Measurements from ENCODE around the gene SLC22A31. TPM values are rescaled to one million over a fixed set of nuclear protein-coding genes. Genes with fewer than 3 reads are reported as not detected.
"Not testable (repeated sequence)": the region's sequence is repeated elsewhere in the genome, so short reads cannot be mapped to it uniquely, and the experiment has no call there.

SLC22A31 gene
- total RNA-seq, 1 donor from 2014 or later: not detected

DNA sequence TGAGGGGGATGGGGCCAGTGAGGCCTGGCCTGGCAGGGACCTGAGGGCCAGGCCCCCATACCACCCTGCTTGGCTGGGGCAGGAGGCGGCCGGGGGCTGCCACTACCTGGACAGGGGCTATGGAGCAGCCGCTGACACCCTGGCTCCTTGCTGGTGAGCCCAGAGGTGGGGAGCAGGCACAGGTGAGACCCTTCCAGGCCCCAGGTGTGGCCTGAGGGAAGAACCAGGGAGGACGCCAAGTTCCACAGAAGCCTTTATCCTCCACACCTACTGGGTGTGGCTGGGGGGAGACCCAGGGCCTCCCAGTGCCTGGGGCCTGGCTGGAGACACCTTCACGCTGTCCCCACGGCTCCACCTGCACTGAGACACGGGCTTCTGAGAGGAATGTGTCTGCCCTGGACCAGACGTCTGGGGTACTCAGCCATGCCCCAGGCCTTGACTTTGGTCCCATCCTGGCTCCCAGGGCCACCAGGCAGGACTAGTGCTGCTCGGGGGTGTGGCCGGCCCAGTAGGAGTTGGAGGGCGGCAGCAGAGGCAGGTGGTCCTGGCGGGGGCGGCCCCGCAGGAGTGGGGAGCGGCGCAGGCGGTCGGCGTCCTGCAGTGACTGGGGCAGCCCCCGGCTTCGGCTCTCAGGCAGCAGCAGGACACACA, 4.7 kb downstream of the SLC22A31 start:
- intact Hi-C loops (cut with DNase I): no loop called here
- no peak for DNase-seq (ENCODE audit: low spot score)

GRCh38 chr16:89194340-89195311, 5.7 kb downstream of the SLC22A31 start:
- intact Hi-C loops (cut with DNase I): no loop called here
- DNase-seq (ENCODE audit: low spot score): no peak

GRCh38 chr16:89193576-89194293, 6.6 kb downstream of the SLC22A31 start:
- intact Hi-C loops (cut with DNase I): no loop called here
- DNase-seq (ENCODE audit: low spot score): no peak

- DNase-seq (ENCODE audit: low spot score): peak; percentile 84
- intact Hi-C loops (cut with DNase I): no loop called here
Measured at GRCh38 chr16:89192956-89193575, 7.3 kb downstream of the SLC22A31 start.

DNA sequence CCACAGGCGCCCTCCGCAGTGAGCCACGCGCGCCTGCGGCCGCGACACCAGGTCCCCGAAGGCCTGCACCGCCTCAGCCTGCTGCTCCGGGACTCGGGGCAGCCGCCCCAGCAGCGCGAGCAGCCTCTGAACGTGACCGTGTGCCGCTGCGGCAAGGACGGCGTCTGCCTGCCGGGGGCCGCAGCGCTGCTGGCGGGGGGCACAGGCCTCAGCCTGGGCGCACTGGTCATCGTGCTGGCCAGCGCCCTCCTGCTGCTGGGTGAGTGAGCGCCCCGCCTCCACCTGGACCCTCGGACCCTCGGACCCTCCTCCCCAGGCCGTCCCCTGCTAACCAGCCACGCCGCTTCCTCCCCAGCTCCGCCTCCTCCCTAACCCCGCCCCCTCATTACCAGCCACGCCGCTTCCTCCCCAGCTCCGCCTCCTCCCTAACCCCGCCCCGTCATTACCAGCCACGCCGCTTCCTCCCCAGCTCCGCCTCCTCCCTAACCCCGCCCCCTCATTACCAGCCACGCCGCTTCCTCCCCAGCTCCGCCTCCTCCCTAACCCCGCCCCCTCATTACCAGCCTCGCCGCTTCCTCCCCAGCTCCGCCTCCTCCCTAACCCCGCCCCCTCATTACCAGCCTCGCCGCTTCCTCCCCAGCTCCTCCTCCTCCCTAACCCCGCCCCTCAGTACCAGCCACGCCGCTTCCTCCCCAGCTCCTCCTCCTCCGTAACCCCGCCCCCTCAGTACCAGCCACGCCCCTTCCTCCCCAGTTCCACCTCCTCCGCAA, 8.0 kb downstream of the SLC22A31 start:
- intact Hi-C loops (cut with DNase I): not testable (repeated sequence)
- peak; percentile 89 for DNase-seq (ENCODE audit: low spot score)

GRCh38 chr16:89191901-89192185, 8.5 kb downstream of the SLC22A31 start:
- intact Hi-C loops (cut with DNase I): no loop called here
- no peak for DNase-seq (ENCODE audit: low spot score)

DNA sequence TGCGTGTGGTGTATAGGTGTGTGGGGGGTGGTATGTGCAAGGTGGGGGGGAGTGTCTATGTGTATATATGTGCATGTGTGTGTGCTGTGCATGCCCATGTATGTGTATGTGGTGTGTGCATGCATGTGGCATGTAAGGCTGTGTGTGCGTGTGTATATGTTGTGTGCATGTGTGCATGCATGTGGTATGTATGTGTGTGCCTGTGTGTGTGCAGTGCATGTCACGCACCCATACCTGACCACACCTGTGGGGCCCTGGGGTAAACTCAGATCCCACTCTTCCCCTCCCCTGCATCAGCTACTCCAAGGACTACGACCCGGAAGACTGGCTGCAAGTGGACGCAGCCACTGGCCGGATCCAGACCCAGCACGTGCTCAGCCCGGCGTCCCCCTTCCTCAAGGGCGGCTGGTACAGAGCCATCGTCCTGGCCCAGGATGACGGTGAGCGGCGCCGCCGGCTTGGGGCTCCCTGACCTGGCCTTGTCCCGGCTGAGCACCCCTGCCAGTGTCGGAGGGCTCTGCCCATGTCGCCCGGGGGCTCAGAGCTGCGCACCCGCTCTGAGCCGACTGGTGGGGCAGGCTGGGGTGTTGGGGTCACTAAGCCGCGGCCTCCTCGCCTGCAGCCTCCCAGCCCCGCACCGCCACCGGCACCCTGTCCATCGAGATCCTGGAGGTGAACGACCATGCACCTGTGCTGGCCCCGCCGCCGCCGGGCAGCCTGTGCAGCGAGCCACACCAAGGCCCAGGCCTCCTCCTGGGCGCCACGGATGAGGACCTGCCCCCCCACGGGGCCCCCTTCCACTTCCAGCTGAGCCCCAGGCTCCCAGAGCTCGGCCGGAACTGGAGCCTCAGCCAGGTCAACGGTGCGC, 9.1 kb downstream of the SLC22A31 start:
- DNase-seq (ENCODE audit: low spot score): no peak
- intact Hi-C loops (cut with DNase I): no loop called here

DNA sequence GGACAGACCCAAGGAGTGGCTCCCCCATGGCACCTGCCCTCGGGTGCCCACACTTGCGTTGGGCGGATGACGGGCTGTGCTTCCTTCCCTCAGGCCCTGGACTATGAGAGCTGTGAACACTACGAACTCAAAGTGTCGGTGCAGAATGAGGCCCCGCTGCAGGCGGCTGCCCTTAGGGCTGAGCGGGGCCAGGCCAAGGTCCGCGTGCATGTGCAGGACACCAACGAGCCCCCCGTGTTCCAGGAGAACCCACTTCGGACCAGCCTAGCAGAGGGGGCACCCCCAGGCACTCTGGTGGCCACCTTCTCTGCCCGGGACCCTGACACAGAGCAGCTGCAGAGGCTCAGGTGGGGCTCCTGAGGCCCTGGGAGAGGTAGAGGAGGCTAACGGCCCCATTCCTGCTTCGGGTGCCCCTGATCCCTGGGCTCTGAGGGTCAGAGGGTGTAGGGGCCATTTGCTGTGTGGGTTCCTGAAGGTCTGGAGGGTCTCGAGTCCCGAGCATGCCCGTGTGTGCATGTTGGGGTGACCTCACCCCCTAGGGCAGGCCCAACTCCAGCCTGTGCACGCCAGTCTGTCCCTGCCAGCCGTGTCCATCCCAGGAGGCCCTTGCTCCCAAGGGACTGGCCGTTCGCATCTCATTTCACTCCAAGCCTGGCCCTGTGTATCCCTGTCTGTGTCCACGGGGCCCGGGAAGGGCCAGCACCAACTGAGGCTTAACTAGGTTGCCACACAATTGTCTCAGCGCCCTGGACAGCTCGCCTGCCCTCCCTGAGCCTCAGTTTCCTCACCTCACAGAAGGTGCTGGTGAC, 10.0 kb downstream of the SLC22A31 start:
- intact Hi-C loops (cut with DNase I): no loop called here

GRCh38 chr16:89189358-89190025, 10.8 kb downstream of the SLC22A31 start:
- no peak for DNase-seq (ENCODE audit: low spot score)
- intact Hi-C loops (cut with DNase I): no loop called here

More for the DNA sequence above, 10.0 kb downstream of the SLC22A31 start:
- DNase-seq (ENCODE audit: low spot score): no peak

GRCh38 chr16:89188471-89189357, 11.6 kb downstream of the SLC22A31 start:
- intact Hi-C loops (cut with DNase I); DNase-seq (ENCODE audit: low spot score): not testable (repeated sequence)

GRCh38 chr16:89187770-89188392, 12.5 kb downstream of the SLC22A31 start:
- no peak for DNase-seq (ENCODE audit: low spot score)

GRCh38 chr16:89187032-89187769, 13.1 kb downstream of the SLC22A31 start:
- intact Hi-C loops (cut with DNase I): no loop called here
- no peak for DNase-seq (ENCODE audit: low spot score)

More at GRCh38 chr16:89187770-89188392, 12.5 kb downstream of the SLC22A31 start:
- intact Hi-C loops (cut with DNase I): no loop called here

DNA sequence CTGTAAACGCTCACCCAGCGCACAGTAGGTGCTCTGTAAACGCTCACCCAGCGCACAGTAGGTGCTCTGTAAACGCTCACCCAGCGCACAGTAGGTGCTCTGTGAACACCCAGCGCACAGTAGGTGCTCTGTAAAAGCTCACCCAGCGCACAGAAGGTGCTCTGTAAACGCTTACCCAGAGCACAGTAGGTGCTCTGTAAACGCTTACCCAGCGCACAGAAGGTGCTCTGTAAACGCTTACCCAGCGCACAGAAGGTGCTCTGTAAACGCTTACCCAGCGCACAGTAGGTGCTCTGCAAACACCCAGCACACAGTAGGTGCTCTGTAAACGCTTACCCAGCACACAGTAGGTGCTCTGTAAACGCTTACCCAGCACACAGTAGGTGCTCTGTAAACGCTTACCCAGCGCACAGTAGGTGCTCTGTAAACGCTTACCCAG, 13.7 kb downstream of the SLC22A31 start:
- intact Hi-C loops (cut with DNase I); DNase-seq (ENCODE audit: low spot score): not testable (repeated sequence)

- DNase-seq (ENCODE audit: low spot score); intact Hi-C loops (cut with DNase I): not testable (repeated sequence)
Measured at GRCh38 chr16:89185887-89186592, 14.3 kb downstream of the SLC22A31 start.
